Stimulated activated naive B cell treated with anti-CD40 and anti-IgM and Interleukin-4, amounts not matched to agents 10 μg/mL and 1 μg/mL and 100 μg/mL, for 72 hours (primary cell): ENCODE results near the gene IDH2.
"Not testable (repeated sequence)": the region's sequence is repeated elsewhere in the genome, so short reads cannot be mapped to it uniquely, and the experiment has no call there.

Experiments used
- ATAC-seq, 2 donors: fragments of 150-1000 bp; cut with Tn5 transposase; replicated peaks; 2 replicates each; pipeline ENCODE4 v1.10.0; 2021; ENCODE audit warnings: moderate library complexity in 1 of 2
- DNase-seq: peaks from one replicate; pipeline ENCODE4 v3.0.0; 2021
- H3K27ac Mint-ChIP-seq: one replicate; pipeline ENCODE4 v1.8.0; 2022; ENCODE audit warnings: mild to moderate bottlenecking, mixed read lengths
- H3K27me3 Mint-ChIP-seq, 2 donors: one replicate each; pipeline ENCODE4 v1.8.0; 2022; ENCODE audit warnings: mixed read lengths in 2 of 2
- H3K36me3 Mint-ChIP-seq, 2 donors: one replicate each; pipeline ENCODE4 v1.8.0; 2022; ENCODE audit warnings: mixed read lengths in 2 of 2, mild to moderate bottlenecking in 1 of 2
- H3K4me1 Mint-ChIP-seq, 2 donors: one replicate each; pipeline ENCODE4 v1.8.0; 2022; ENCODE audit warnings: mixed read lengths in 2 of 2, mild to moderate bottlenecking in 1 of 2
- H3K4me3 Mint-ChIP-seq, 2 donors: one replicate each; pipeline ENCODE4 v1.8.0; 2022; ENCODE audit warnings: mild to moderate bottlenecking in 2 of 2, mixed read lengths in 2 of 2, moderate library complexity in 1 of 2
- H3K9me3 Mint-ChIP-seq, 2 donors: one replicate each; pipeline ENCODE4 v1.8.0; 2022; ENCODE audit warnings: mixed read lengths in 2 of 2, mild to moderate bottlenecking in 1 of 2

The IDH2 gene

DNA sequence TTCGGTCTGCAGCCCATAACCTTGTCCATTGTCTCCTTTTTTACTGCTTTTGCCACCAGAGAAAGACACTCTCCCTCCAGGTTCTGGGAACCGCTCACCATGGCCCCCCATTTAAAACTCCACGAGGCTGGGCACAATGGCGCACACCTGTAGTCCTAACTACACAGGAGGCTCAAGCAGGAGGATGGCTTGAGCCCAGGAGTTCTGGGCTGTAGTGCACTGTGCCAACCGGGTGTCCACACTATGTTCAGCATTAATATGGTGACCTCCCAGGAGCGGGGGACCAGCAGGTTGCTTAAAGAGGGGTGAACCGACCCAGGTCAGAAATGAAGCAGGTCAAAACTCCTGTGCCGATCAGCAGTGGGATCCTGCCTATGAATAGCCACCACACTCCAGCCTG is 28.0 kb upstream of the IDH2 start:
- Mint-ChIP-seq H3K9me3 (no peaks in the 10 kb centered on the region), H3K27me3 (peaks cover 14 to 22% of the 10 kb centered on the region in 2 donors), H3K4me1 (peaks cover 19 to 33% of the 10 kb centered on the region in 2 donors), H3K27ac (no peak overlapping the region), H3K4me3 (no peak overlapping the region), H3K36me3 (peaks cover 0 to 2% of the 10 kb centered on the region in 2 donors)
- ATAC-seq (no peak), DNase-seq (no peak)

DNA sequence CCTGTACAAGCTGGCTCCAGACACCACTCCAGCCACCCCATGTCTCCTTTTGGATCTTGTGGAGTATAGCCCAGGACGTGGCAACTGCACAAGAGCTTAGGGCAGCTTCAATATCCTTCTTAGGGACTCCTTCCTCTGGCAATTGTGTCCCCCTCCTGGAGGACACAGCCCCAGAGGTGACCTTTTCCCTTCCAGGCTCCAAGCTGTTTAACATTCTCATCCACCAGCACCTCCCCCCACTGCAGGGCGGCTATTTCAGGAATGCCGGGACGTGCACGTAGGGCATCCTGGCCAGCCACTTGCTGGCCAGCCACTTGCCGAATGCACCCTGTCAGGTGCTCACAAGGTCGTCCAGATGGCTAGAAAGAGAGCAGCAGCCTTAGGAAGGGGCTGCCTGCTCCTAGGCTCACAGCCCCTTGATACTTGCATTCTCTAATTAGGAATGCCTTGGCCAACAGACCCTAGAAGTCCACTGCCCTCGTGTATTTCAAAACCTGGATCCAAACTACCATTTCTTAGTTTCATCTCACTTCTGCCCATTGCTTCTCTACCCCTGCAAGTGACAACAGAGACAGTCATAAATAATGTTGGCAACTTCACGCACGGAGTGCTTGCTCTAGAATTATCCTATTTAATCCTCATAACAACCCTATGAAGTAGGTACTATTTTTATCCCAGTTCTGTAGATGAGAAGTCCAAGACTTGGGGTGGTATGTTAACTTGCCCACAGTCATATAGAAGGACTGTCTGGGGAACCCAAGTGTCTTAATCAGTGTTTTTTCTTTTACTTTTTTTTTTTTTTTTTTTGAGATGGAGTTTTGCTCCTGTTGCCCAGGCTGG is 24.5 kb upstream of the IDH2 start:
- Mint-ChIP-seq H3K27me3 (peaks cover 9 to 14% of the 10 kb centered on the region in 2 donors), H3K4me1 (peaks cover 13 to 29% of the 10 kb centered on the region in 2 donors), H3K4me3 (no peak overlapping the region), H3K9me3 (no peaks in the 10 kb centered on the region), H3K27ac (no peak overlapping the region), H3K36me3 (peaks cover 0 to 2% of the 10 kb centered on the region in 2 donors)
- no peak for ATAC-seq
- no peak for DNase-seq

DNA sequence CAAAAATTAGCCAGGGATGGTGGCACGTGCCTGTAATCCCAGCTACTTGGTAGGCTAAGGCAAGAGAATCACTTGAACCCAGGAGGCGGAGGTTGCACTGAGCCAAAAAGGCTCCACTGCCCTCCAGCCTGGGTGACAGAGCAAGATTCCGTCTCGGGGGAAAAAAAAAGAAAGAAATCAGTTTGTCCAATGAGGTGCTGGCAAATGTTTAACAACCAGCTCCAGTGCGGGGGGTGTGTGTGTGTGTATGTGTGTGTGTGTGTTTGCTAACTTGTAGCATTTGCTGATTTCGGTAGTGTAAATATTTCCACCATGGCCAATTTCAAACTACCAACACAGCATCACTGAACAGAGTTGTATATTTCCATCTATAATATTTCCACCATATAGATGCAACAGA is 23.8 kb upstream of the IDH2 start:
- H3K9me3 Mint-ChIP-seq = no peaks in the 10 kb centered on the region
- DNase-seq (no peak), ATAC-seq (no peak)
- no peak overlapping the region for H3K4me3 Mint-ChIP-seq
- H3K27ac Mint-ChIP-seq = no peak overlapping the region
- H3K27me3 Mint-ChIP-seq = peaks cover 9 to 14% of the 10 kb centered on the region in 2 donors
- peaks cover 9 to 22% of the 10 kb centered on the region in 2 donors for H3K4me1 Mint-ChIP-seq
- peaks cover 0 to 2% of the 10 kb centered on the region in 2 donors for H3K36me3 Mint-ChIP-seq

DNA sequence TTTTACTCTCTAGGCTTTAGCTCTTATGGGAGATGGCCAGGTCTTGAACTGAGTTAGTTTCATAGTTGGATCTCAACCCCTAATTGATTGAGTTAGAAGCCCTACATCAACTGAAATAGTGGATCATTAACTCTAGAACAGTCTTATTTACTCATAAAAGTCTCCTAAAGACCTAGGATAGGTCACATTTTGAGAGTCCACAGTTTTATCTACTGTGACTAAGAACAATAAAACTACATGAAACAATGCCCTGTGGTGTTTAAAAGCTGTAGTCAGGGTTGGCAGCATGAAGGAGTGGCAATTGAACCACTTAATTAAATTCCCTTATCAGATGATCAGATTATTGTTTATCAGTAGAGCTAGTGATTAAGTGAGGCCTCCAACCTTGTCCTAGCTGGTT is 22.2 kb upstream of the IDH2 start:
- Mint-ChIP-seq H3K27ac (no peak overlapping the region), H3K36me3 (peaks cover 0 to 2% of the 10 kb centered on the region in 2 donors)
- no peak for ATAC-seq

DNA sequence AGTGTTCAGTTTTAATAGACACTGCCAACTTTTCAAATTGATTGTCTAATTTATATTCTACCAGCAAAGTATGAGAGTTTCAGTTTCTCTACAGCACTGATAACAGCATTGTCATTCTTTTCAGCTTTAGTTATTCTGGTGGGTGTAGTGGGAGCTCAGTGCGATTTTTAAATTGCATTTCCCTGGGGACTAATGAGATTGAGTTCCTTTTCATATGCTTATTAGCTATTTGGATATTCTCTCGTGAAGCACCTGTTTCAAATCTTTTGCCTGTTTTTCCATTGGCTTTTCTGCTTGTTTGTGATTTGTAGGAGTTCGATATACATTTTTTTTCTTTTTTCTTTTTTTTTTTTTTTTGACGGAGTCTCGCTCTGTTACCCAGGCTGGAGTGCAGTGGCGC is 18.8 kb upstream of the IDH2 start:
- Mint-ChIP-seq H3K9me3 (peaks cover 0 to 2% of the 10 kb centered on the region in 2 donors), H3K27me3 (peaks cover 6 to 13% of the 10 kb centered on the region in 2 donors), H3K4me1 (no peaks in the 10 kb centered on the region), H3K27ac (no peak overlapping the region), H3K36me3 (no peaks in the 10 kb centered on the region), H3K4me3 (no peak overlapping the region)
- DNase-seq = no peak
- ATAC-seq = no peak

More for the DNA sequence above, 22.2 kb upstream of the IDH2 start:
- Mint-ChIP-seq H3K9me3 (no peaks in the 10 kb centered on the region), H3K27me3 (peaks cover 9 to 15% of the 10 kb centered on the region in 2 donors), H3K4me3 (no peak overlapping the region), H3K4me1 (peaks cover 1 to 7% of the 10 kb centered on the region in 2 donors)
- no peak for DNase-seq

DNA sequence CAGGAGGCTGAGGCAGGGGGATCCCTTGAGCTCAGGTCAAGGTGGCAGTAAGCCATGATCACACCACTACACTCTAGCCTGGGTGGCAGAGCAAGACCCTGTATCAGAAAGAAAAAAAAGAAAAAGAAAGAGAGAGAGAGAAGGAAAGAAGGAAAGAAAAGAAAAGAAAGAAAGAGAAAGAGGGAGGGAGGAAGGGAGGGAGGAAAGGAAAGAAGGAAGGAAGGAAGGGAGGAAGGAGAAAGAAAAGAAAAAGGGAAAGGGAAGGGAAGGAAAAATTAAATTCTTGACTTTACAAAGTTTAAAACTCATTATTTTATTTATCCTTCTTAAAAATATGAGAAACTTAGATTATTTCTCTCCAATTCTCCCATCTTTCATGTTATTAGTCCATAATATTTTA is 17.1 kb upstream of the IDH2 start:
- Mint-ChIP-seq H3K9me3 (peaks cover 3 to 5% of the 10 kb centered on the region in 2 donors), H3K36me3 (peaks cover 2 to 3% of the 10 kb centered on the region in 2 donors), H3K27me3 (peaks cover 6% of the 10 kb centered on the region in 2 donors), H3K27ac (no peak overlapping the region), H3K4me1 (no peaks in the 10 kb centered on the region), H3K4me3 (no peak overlapping the region)
- no peak for DNase-seq
- no peak for ATAC-seq

DNA sequence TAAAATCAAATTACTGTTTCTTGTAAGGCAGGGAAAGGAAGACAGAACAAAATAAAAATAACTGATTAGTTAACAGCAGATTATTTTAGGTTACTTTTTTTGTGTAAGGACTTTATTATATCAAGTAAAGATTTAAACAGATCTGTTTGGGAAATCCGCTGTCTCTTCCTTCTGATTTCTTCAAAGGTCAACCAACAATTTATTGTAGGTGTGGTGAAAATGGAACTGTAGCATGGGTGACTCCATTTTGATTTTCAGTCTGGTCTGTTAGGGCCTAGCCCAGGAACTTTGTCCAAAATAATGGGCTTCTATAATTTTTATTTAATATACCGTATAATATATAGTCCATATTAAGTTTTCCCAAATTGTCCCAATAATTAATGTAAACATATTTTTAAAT is 13.5 kb upstream of the IDH2 start:
- ATAC-seq (no peak), DNase-seq (no peak)
- Mint-ChIP-seq H3K27me3 (peaks cover 6% of the 10 kb centered on the region in 2 donors), H3K36me3 (peaks cover 2 to 6% of the 10 kb centered on the region in 2 donors), H3K27ac (no peak overlapping the region), H3K9me3 (peaks cover 7 to 10% of the 10 kb centered on the region in 2 donors), H3K4me3 (no peak overlapping the region), H3K4me1 (no peaks in the 10 kb centered on the region)

DNA sequence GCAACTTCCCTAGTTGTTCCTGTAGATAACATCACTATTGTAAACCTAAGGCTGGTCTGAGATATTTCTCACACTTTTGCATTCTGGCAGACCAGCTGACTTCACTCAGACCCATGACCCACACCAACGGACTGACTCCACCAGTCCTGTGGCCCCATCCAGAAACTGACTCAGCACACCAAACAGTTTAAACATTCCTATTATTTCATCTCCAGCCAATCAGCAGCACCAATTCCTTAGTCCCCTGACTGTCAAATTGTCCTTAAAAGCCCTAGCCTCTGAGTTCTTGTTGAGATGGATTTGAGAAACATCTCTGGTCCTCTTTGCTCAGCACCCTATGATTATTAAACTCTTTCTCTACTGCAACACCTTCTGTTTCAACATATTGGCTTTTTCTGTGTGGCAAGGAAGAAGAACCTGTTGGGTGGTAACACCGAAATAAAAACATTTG is 12.2 kb upstream of the IDH2 start:
- Mint-ChIP-seq H3K27ac (no peak overlapping the region), H3K4me3 (no peak overlapping the region), H3K36me3 (peaks cover 2 to 6% of the 10 kb centered on the region in 2 donors), H3K4me1 (no peaks in the 10 kb centered on the region), H3K9me3 (peaks cover 7 to 10% of the 10 kb centered on the region in 2 donors), H3K27me3 (peaks cover 5 to 9% of the 10 kb centered on the region in 2 donors)
- ATAC-seq (no peak), DNase-seq (no peak)

DNA sequence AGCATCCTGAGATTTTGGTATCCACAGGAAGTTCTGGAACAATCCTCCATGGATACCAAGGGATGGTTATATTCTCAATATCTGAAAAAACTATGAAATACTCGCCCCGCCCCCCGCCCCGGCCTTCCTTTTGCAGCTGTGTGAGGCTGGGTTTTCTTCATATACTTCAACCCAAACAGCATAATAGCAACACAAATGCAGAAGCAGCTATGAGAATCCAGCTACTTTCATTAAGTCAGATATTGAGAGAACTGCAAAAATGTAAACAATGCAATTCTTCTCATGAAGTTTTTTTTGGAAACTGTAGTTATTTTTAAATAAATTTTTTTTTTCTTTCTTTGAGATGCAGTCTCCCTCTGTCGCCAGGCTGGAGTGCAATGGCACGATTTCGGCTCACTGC is 10.9 kb upstream of the IDH2 start:
- DNase-seq (no peak), ATAC-seq (no peak)
- Mint-ChIP-seq H3K4me1 (no peaks in the 10 kb centered on the region), H3K4me3 (no peak overlapping the region), H3K36me3 (peaks cover 2 to 6% of the 10 kb centered on the region in 2 donors), H3K9me3 (peaks cover 7 to 10% of the 10 kb centered on the region in 2 donors), H3K27me3 (peaks cover 0 to 3% of the 10 kb centered on the region in 2 donors), H3K27ac (no peak overlapping the region)

DNA sequence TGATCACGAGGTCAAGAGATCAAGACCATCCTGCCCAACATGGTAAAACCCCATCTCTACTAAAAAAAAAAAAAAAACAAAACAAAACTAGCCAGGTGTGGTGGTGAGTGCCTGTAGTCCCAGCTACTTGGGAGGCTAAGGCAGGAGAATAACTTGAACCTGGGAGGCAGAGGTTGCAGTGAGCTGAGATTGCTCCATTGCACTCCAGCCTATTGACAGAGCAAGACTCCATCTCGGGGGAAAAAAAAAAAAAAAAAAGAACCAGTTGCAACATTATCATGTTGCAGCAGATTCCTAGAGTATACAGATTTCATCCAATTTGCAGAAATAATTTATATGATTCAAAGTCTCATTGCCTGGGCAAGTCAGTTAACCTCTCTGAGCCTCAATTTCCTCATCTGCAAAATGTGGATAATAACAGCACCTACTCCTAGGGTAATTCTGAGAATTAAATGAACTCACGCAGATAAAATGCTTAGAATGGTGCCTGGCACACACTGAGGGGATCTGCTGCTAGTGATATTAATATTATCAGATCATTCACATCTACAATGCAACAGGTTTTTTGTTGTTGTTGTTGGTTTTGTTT is 7.0 kb upstream of the IDH2 start:
- DNase-seq, H3K9me3 Mint-ChIP-seq, H3K27me3 Mint-ChIP-seq, H3K4me1 Mint-ChIP-seq, H3K27ac Mint-ChIP-seq, H3K36me3 Mint-ChIP-seq, H3K4me3 Mint-ChIP-seq, ATAC-seq: not testable (repeated sequence)

DNA sequence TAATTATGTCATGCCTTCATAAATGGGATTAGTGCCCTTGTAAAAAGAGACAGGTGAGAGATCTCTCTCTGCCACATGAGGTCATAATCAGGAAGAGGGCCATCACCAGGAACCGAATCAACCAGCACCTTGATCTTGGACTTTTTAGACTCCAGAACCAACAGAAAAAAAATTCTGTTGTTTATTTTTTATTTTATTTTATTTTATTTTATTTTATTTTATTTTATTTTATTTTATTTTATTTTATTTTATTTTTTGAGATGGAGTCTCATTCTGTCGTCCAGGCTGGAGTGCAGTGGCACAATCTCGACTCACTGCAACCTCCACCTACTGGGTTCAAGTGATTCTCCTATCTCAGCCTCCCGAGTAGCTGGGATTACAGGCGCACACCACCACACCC is 5.8 kb upstream of the IDH2 start:
- H3K9me3 Mint-ChIP-seq, H3K36me3 Mint-ChIP-seq, H3K27me3 Mint-ChIP-seq, H3K4me3 Mint-ChIP-seq, H3K4me1 Mint-ChIP-seq, H3K27ac Mint-ChIP-seq, ATAC-seq, DNase-seq: not testable (repeated sequence)

DNA sequence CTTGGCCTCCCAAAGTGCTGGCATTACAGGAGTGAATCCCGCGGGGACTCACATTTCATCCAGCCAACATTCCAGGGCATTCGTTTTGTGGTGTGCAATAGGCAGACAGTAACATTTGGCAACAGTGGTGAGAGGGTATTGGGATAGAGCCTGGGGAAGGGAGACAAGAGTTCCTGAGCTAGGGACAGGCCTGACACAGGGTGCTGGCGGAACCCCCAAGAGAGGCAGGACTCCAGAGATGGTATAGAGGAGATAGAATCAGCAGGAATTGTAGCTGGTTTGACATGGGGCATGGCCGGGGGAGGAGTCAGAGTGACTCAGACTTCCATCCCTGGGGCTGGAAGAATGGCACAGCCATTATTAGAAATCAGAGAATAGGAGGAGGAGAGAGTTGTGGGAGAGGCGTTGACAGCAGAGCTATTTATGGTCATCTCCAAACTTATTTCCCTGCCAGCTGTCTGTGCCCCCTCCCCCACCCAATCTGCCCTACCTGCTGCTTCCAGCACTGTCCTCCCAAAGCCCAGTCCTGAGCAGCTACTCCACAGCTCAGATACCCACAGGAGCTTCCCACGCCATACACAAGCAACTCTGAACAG is 4.4 kb upstream of the IDH2 start:
- Mint-ChIP-seq H3K27me3 (peaks cover 3 to 6% of the 10 kb centered on the region in 2 donors), H3K9me3 (no peaks in the 10 kb centered on the region), H3K27ac (no peak overlapping the region), H3K4me3 (no peak overlapping the region), H3K36me3 (no peaks in the 10 kb centered on the region), H3K4me1 (peaks cover 4 to 9% of the 10 kb centered on the region in 2 donors)
- ATAC-seq (no peak), DNase-seq (no peak)

DNA sequence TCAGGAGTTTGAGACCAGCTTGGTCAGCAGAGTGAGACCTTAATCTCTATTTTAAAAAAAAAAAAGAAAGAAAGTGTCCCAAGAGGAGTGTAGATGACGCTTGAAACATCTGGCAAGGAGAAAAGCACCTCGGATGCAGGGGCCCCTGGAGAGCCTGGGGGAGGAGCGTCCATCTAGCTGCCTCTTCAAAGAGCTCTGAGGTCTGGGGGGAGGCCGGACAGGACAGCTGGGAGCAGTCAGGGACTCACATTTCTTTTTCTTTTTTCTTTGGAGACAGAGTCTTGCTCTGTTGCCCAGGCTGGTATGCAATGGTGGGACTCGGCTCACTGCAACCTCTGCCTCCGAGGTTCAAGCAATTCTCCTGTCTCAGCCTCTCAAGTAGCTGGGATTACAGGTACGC is 3.3 kb upstream of the IDH2 start:
- H3K4me1 Mint-ChIP-seq = peaks cover 8 to 19% of the 10 kb centered on the region in 2 donors
- no peak overlapping the region for H3K27ac Mint-ChIP-seq
- no peak for DNase-seq
- no peak overlapping the region for H3K4me3 Mint-ChIP-seq
- no peaks in the 10 kb centered on the region for H3K9me3 Mint-ChIP-seq
- ATAC-seq = no peak
- no peaks in the 10 kb centered on the region for H3K36me3 Mint-ChIP-seq
- H3K27me3 Mint-ChIP-seq = peaks cover 3 to 6% of the 10 kb centered on the region in 2 donors

DNA sequence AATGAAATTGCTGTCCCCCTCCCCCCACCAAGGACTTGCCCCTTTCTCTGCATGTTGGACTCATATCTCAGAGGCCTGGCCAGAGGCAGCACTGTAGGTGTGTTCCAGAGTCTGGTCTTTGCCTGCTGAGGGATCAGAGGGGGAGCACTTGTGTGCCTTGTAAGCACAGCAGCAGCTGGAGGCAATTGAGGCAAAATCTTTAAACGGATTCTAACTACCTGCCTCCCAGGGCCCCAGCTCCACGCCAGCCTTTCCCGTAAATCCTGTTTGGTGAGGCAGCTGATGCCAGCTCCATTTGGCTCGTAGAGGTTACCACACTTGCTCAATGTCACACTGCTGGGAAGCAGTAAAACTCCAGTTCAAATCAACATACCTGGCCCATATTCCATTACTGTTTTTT is 2.3 kb upstream of the IDH2 start:
- peaks cover 0 to 4% of the 10 kb centered on the region in 2 donors for H3K36me3 Mint-ChIP-seq
- DNase-seq = no peak
- no peaks in the 10 kb centered on the region for H3K9me3 Mint-ChIP-seq
- H3K4me1 Mint-ChIP-seq = peaks cover 14 to 29% of the 10 kb centered on the region in 2 donors
- H3K27me3 Mint-ChIP-seq = peaks cover 0 to 6% of the 10 kb centered on the region in 2 donors
- no peak overlapping the region for H3K4me3 Mint-ChIP-seq
- no peak for ATAC-seq
- H3K27ac Mint-ChIP-seq = no peak overlapping the region
